H9 (cell line): ENCODE data around the gene CHCHD6. TPM values are rescaled to one million over a fixed set of nuclear protein-coding genes. Genes with fewer than 3 reads are reported as not detected.

ENCODE experiments used
- DNase-seq: peaks from one replicate; pipeline ENCODE4 v3.0.0-alpha.2; 2017
- H2AFZ ChIP-seq: one replicate; pipeline ENCODE4 v1.6.1; 2013; ENCODE audit warnings: mild to moderate bottlenecking, low read length, control low read depth, moderate library complexity
- H2AK5ac ChIP-seq: 2 replicates; pipeline ENCODE4 v1.6.1; 2013; ENCODE audit warnings: low read length, control low read depth, mixed read lengths; ENCODE audit not compliant: insufficient read length
- H2BK120ac ChIP-seq: one replicate; pipeline ENCODE4 v1.6.1; 2013; ENCODE audit warnings: low read depth, mild to moderate bottlenecking, low read length, control low read depth, inconsistent platforms; ENCODE audit not compliant: poor library complexity, severe bottlenecking
- H2BK12ac ChIP-seq: 2 replicates; pipeline ENCODE4 v1.6.1; 2013; ENCODE audit warnings: low read length, control low read depth, mixed read lengths, low read depth; ENCODE audit not compliant: insufficient read length
- H2BK15ac ChIP-seq: 2 replicates; pipeline ENCODE4 v1.6.1; 2013; ENCODE audit warnings: low read depth, low read length, control low read depth
- H2BK20ac ChIP-seq: one replicate; pipeline ENCODE4 v1.6.1; 2013; ENCODE audit warnings: low read depth, mild to moderate bottlenecking, low read length, control low read depth, inconsistent platforms; ENCODE audit not compliant: poor library complexity, severe bottlenecking
- H2BK5ac ChIP-seq: 2 replicates; pipeline ENCODE4 v1.6.1; 2013; ENCODE audit warnings: low read length, control low read depth, mixed read lengths; ENCODE audit not compliant: insufficient read length
- H3K14ac ChIP-seq: 2 replicates; pipeline ENCODE4 v1.6.1; 2013; ENCODE audit warnings: low read length, control low read depth; ENCODE audit not compliant: insufficient read depth
- H3K18ac ChIP-seq: 2 replicates; pipeline ENCODE4 v1.6.1; 2013; ENCODE audit warnings: low read depth, mild to moderate bottlenecking, mixed read lengths, low read length, control low read depth; ENCODE audit not compliant: insufficient read length
- H3K23ac ChIP-seq: 2 replicates; pipeline ENCODE4 v1.6.1; 2013; ENCODE audit warnings: low read length, control low read depth, mixed read lengths, low read depth; ENCODE audit not compliant: insufficient read length
- H3K23me2 ChIP-seq: 2 replicates; pipeline ENCODE4 v1.6.1; 2013; ENCODE audit warnings: low read depth, mild to moderate bottlenecking, mixed read lengths, low read length, control low read depth; ENCODE audit not compliant: insufficient read length, poor library complexity, severe bottlenecking
- H3K27ac ChIP-seq: 2 replicates; pipeline ENCODE4 v1.5.1; 2013; ENCODE audit warnings: low read length, control low read depth, mixed read lengths, low read depth; ENCODE audit not compliant: insufficient read length
- H3K27me3 ChIP-seq: 2 replicates; pipeline ENCODE4 v1.6.1; 2013; ENCODE audit warnings: low read length, control low read depth, inconsistent platforms; ENCODE audit not compliant: insufficient read depth
- H3K4ac ChIP-seq: 2 replicates; pipeline ENCODE4 v1.6.1; 2013; ENCODE audit warnings: low read depth, mild to moderate bottlenecking, control low read depth, inconsistent platforms, low read length, moderate library complexity
- H3K4me1 ChIP-seq: 2 replicates; pipeline ENCODE4 v1.6.1; 2013; ENCODE audit warnings: low read length, control low read depth, inconsistent platforms; ENCODE audit not compliant: insufficient read depth
- H3K4me2 ChIP-seq: 2 replicates; pipeline ENCODE4 v1.6.1; 2013; ENCODE audit warnings: low read length, control low read depth, mixed read lengths; ENCODE audit not compliant: insufficient read length, insufficient read depth
- H3K56ac ChIP-seq: 2 replicates; pipeline ENCODE4 v1.6.1; 2013; ENCODE audit warnings: low read depth, mild to moderate bottlenecking, mixed read lengths, low read length, control low read depth; ENCODE audit not compliant: insufficient read length
- H3K79me1 ChIP-seq: 2 replicates; pipeline ENCODE4 v1.6.1; 2013; ENCODE audit warnings: low read depth, mild to moderate bottlenecking, moderate library complexity, low read length, control low read depth, inconsistent platforms; ENCODE audit not compliant: insufficient read depth, poor library complexity, severe bottlenecking
- H3K79me2 ChIP-seq: 2 replicates; pipeline ENCODE4 v1.6.1; 2013; ENCODE audit warnings: low read length, control low read depth, inconsistent platforms; ENCODE audit not compliant: insufficient read depth
- H3K9ac ChIP-seq: 2 replicates; pipeline ENCODE4 v1.6.1; 2013; ENCODE audit warnings: low read length, control low read depth, mixed read lengths; ENCODE audit not compliant: insufficient read length; ENCODE audit errors: extremely low read depth
- H3K9me3 ChIP-seq: one replicate; pipeline ENCODE4 v1.6.1; 2013; ENCODE audit warnings: low read depth, low read length, inconsistent platforms; ENCODE audit not compliant: control insufficient read depth
- H3T11ph ChIP-seq: one replicate; pipeline ENCODE4 v1.6.1; 2013; ENCODE audit warnings: mild to moderate bottlenecking, low read length, control low read depth, inconsistent platforms
- H4K20me1 ChIP-seq: one replicate; pipeline ENCODE4 v1.6.1; 2013; ENCODE audit not compliant: control insufficient read depth, insufficient read length, insufficient read depth
- H4K5ac ChIP-seq: 2 replicates; pipeline ENCODE4 v1.6.1; 2013; ENCODE audit warnings: low read depth, mild to moderate bottlenecking, mixed read lengths, low read length, control low read depth; ENCODE audit not compliant: insufficient read length
- H4K8ac ChIP-seq: replicated peaks from 2 replicates; pipeline ENCODE4 v1.6.1; 2013; ENCODE audit warnings: low read length, control low read depth, mixed read lengths, low read depth; ENCODE audit not compliant: insufficient read length
- H4K91ac ChIP-seq: 2 replicates; pipeline ENCODE4 v1.6.1; 2013; ENCODE audit warnings: low read depth, mild to moderate bottlenecking, moderate library complexity, mixed read lengths, low read length, control low read depth; ENCODE audit not compliant: insufficient read length
- H3K27ac Mint-ChIP-seq, 3 experiments: 2 replicates in 2 of 3; 3 replicates in 1 of 3; pipeline ENCODE4 v1.8.0; 2020 to 2021; ENCODE audit warnings: mixed read lengths in 3 of 3, mild to moderate bottlenecking in 1 of 3, moderate library complexity in 1 of 3
- H3K27me3 Mint-ChIP-seq: 2 replicates; pipeline ENCODE4 v1.8.0; 2021; ENCODE audit warnings: low read depth, mild to moderate bottlenecking, moderate library complexity, mixed read lengths
- H3K36me3 Mint-ChIP-seq, 3 experiments: 2 replicates in 2 of 3; 3 replicates in 1 of 3; pipeline ENCODE4 v1.8.0; 2020 to 2021; ENCODE audit warnings: low read depth in 3 of 3, mixed read lengths in 3 of 3; ENCODE audit not compliant: insufficient read depth in 1 of 3
- H3K4me1 Mint-ChIP-seq, 2 experiments: 2 replicates each; pipeline ENCODE4 v1.8.0; 2020; ENCODE audit warnings: mixed read lengths in 2 of 2
- H3K4me3 Mint-ChIP-seq, 2 experiments: 2 replicates in 1 of 2; 3 replicates in 1 of 2; pipeline ENCODE4 v1.8.0; 2020 to 2021; ENCODE audit warnings: mild to moderate bottlenecking in 2 of 2, mixed read lengths in 2 of 2, moderate library complexity in 1 of 2
- H3K9me3 Mint-ChIP-seq, 2 experiments: 2 replicates in 1 of 2; 3 replicates in 1 of 2; pipeline ENCODE4 v1.8.0; 2020; ENCODE audit warnings: mild to moderate bottlenecking in 2 of 2, mixed read lengths in 2 of 2, moderate library complexity in 1 of 2
- CTCF ChIP-seq: fragments of 200-600 bp; sonication (generic); conservative IDR thresholded peaks from 3 replicates; pipeline ENCODE4 v1.8.0; 2021; ENCODE audit warnings: antibody characterized with exemption, mild to moderate bottlenecking
- WGBS: extraction: QIAGEN DNeasy Blood & Tissue Kit; methylation state at CpG from one replicate; pipeline ENCODE4 v1.1.7; 2013; ENCODE audit warnings: missing lambda C conversion rate, low lambda C conversion rate, mixed read lengths; ENCODE audit not compliant: insufficient read length; ENCODE audit errors: extremely low coverage; 5-methylcytosine and 5-hydroxymethylcytosine counted together
- total RNA-seq: library from RNA; stranded (reverse); gene quantifications from 2 replicates; pipeline ENCODE4 v1.2.1, GENCODE V29; 2021

CHCHD6 gene
- total RNA-seq, 1 experiment from 2014 or later = 34.2 TPM

GRCh38 chr3:127001486-127002194 lies 297.6 kb downstream of the CHCHD6 start:
- Histone ChIP-seq H3K9me3 (no peaks in the 10 kb centered on the region), H2AFZ (no peak overlapping the region), H4K8ac (no peak overlapping the region), H2BK15ac (no peak overlapping the region), H4K20me1 (peaks cover 2% of the 10 kb centered on the region), H3K4me1 (peaks cover 4% of the 10 kb centered on the region; the same call in 1 of the 2 replicates), H3K79me2 (no peaks in the 10 kb centered on the region; the same call in 1 of the 2 replicates), H3K18ac (no peak overlapping the region), H3K9ac (no peak overlapping the region), H3K23me2 (no peaks in the 10 kb centered on the region), H4K5ac (no peak overlapping the region), H2AK5ac (no peak overlapping the region), H2BK12ac (no peak overlapping the region), H3K79me1 (no peaks in the 10 kb centered on the region), H3K27ac (no peak overlapping the region), H2BK120ac (no peak overlapping the region), H3K4ac (no peak overlapping the region), H3K4me2 (no peak overlapping the region), H3K27me3 (no peaks in the 10 kb centered on the region), H4K91ac (no peak overlapping the region), H3T11ph (no peak overlapping the region), H3K23ac (no peak overlapping the region), H3K14ac (peak overlapping the region; percentile 29), H2BK20ac (no peak overlapping the region), H3K56ac (no peak overlapping the region), H2BK5ac (no peak overlapping the region)
- Mint-ChIP-seq H3K9me3 (no peaks in the 10 kb centered on the region), H3K27ac (peak overlapping the region in 2 of 3 experiments; percentile 43 to 95; a peak in 2 of 7 replicates), H3K36me3 (peaks cover 2 to 17% (median 5%) of the 10 kb centered on the region in 3 experiments; a peak in 6 of 7 replicates), H3K27me3 (no peaks in the 10 kb centered on the region), H3K4me3 (no peak overlapping the region; a peak in 1 of 5 replicates), H3K4me1 (peaks cover 11 to 24% of the 10 kb centered on the region in 2 experiments)
- DNase-seq = no peak
- WGBS = no CpG with 5 or more reads among the region's 23 CpGs
- TF ChIP-seq CTCF = no peak
